HG03108 (cell line): ENCODE data around the gene SLC26A8.

Experiments
- ATAC-seq: cut with Tn5 transposase; IDR thresholded peaks from one replicate; pipeline ENCODE4 v1.9.1; 2021; ENCODE audit warnings: moderate library complexity; ENCODE audit not compliant: unreplicated experiment

The SLC26A8 gene, protein sequence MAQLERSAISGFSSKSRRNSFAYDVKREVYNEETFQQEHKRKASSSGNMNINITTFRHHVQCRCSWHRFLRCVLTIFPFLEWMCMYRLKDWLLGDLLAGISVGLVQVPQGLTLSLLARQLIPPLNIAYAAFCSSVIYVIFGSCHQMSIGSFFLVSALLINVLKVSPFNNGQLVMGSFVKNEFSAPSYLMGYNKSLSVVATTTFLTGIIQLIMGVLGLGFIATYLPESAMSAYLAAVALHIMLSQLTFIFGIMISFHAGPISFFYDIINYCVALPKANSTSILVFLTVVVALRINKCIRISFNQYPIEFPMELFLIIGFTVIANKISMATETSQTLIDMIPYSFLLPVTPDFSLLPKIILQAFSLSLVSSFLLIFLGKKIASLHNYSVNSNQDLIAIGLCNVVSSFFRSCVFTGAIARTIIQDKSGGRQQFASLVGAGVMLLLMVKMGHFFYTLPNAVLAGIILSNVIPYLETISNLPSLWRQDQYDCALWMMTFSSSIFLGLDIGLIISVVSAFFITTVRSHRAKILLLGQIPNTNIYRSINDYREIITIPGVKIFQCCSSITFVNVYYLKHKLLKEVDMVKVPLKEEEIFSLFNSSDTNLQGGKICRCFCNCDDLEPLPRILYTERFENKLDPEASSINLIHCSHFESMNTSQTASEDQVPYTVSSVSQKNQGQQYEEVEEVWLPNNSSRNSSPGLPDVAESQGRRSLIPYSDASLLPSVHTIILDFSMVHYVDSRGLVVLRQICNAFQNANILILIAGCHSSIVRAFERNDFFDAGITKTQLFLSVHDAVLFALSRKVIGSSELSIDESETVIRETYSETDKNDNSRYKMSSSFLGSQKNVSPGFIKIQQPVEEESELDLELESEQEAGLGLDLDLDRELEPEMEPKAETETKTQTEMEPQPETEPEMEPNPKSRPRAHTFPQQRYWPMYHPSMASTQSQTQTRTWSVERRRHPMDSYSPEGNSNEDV

DNA sequence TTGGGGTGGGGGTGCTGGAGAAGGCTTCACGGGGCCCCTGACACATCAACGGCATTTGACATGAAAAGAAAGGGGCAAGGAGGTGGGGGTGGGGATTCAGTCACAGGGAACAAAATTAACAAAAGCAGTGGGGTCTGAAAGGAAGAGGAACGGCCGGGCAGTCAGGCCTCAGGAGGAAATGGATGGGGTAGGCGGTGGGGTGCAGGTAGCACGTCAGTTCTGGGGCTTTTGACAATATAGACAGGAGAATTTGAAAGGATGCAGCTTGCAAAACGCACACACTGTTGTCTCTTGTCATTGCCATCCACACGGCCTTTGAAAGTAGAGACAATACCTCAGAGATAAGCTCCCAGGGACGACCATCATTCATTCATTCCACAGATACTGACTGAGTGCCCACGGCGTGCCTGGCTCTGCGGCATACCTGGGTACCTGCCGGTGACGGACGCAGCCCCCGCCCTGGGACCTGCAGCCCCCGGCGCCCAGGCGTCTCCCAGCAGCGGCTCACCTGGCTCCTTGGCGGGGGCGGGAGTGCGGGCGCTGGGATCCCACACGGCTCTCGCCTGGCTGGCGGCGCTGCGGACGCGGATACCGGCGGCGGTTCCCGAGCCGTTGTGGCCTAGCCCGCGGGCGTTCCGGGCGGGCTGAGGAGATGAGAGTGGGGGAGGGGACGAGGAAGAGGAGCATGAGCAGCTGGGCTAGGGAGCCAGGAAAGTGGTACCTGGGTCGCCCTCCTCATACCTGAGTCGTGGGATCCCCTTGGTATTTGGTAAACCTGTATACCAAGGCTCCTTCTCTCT, at the start of gene SLC26A8:
Gene SLC26A8 (minus strand): TSS at position 646 of the 800 bp plus-strand sequence. CDS start 4,934 bp downstream, outside the sequence.
- no peak for ATAC-seq

- no peak for ATAC-seq
These were observed 49.1 kb upstream of the SLC26A8 start for GRCh38 chr6:36073587-36073986.

GRCh38 chr6:36072681-36073080, 48.2 kb upstream of the SLC26A8 start:
- ATAC-seq: no peak

- ATAC-seq: no peak
These were observed 47.3 kb upstream of the SLC26A8 start for GRCh38 chr6:36071714-36072113.

- no peak for ATAC-seq
These were observed 46.8 kb upstream of the SLC26A8 start for GRCh38 chr6:36071281-36071680.

DNA sequence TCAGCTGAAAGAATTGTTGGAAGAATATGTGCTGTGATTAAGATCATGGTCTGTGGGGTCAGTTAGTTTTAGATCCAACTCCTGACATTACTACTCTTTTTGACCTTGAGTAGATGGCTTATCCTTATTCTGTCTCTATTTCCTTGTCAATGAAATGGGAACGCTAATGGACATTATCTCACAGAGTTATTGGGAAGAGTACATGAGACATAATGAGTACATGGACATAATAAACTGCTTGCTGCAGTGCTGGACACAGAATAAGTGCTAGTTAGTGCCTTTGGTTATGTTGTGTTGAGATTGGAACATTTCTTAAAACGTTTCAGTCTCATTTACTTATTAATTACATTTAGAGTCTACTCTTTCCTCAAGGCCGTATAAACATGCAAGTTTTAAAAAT, 45.8 kb upstream of the SLC26A8 start:
- no peak for ATAC-seq

DNA sequence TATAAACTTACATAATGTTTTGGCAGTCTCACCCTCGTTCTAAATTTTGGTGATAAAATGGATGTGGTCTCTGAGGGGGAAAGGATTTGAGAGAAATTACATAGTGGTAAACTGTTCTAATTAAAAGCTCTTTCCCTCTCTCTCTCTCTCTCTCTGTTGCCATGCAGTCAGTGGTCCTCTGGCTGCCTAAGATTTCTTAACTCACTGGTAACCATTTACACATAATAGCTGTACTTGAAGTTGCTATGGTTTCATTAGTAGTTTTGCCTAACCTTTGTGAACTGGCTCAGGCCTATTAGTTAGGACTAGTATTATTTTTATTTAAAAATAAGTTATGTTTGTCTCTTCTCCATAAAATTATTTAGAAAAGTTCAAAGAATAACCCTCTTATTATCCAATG, 45.1 kb upstream of the SLC26A8 start:
- no peak for ATAC-seq

- no peak for ATAC-seq
These were observed 44.1 kb upstream of the SLC26A8 start for GRCh38 chr6:36068586-36068985.

DNA sequence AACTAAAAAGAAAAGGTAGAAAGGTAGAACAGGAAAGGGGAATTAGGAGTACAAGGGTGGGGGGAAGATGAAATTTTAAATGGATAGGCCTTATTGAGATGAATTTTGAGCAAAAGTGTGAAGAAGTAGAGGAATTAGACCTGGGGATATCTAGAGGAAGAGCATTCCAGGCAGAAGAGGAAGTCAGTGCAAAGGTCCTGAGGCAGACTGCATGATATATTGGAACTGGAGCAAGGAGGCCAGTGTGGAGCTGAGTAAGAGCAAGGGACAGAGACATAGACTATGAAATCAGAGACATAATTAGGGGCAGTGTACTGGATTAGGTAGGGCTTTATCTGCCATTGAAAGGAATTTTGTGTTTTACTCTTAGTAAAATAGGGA, 43.6 kb upstream of the SLC26A8 start:
- ATAC-seq: no peak

DNA sequence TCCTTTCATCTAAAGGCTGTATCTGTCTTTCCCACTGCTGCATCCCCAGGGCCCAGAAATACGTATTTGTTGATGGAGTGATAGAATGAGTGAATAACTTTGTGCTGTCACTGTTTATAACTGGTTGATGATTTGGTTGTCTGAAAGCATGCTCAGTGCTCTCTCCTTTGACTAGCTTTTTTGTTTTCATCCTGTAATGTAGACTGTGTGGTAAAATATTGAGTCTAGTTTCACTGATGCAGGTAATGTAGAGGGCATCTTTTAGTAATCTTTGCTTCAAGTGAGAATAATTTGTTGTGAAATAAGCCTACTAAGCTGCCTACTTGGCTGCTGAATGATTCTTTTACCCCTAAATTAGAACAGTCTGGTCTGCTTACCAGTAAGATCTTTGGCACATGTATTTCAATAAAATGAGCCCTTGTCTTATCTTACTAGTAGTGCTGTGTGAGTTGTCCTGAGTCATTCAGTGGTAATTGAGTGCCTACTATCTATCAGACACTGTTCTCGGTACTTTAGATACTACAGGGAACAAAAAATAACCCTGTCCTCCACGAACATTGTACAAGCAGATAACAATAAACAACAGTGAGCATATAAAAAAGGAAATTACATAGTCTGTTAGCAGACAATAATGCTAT, 43.1 kb upstream of the SLC26A8 start:
- ATAC-seq: no peak

DNA sequence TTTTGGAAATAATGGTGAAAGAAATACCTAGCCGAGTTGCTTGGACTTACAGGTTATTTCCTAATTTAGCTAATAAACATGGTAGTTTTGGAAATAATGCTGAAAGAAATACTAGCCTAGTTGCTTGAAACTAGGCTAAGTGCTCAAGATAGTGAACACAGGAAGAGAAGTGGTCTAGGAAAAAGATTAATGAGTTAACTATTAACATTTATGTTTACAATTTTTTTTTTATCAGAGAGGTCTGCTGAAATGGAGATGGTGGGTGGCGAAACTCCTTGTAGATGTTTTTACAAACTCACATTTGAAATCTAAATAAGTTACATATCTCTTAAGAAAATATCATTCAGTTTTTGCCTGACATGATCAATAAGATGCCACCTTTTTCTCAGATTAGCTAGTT, 42.4 kb upstream of the SLC26A8 start:
- no peak for ATAC-seq

DNA sequence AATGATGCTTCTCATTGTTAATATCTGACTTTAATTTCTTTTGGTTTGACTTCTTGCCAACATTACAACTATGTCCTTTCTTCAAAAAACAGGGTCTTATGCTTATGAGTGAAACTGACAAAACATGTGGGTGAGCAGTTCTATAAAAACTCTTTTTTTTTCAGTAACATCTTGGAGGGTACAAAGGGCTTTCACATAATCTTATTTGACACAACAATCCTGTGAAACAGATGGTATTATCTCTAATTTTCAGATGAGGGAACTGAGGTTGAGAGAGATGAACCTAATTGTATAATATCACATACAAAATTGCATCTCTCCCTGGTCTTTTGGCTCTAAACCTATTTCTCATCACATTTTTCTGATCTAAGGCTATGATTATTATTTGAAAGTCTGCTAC, 41.5 kb upstream of the SLC26A8 start:
- no peak for ATAC-seq

- ATAC-seq: no peak
These were observed 40.4 kb upstream of the SLC26A8 start for GRCh38 chr6:36064770-36065396.

DNA sequence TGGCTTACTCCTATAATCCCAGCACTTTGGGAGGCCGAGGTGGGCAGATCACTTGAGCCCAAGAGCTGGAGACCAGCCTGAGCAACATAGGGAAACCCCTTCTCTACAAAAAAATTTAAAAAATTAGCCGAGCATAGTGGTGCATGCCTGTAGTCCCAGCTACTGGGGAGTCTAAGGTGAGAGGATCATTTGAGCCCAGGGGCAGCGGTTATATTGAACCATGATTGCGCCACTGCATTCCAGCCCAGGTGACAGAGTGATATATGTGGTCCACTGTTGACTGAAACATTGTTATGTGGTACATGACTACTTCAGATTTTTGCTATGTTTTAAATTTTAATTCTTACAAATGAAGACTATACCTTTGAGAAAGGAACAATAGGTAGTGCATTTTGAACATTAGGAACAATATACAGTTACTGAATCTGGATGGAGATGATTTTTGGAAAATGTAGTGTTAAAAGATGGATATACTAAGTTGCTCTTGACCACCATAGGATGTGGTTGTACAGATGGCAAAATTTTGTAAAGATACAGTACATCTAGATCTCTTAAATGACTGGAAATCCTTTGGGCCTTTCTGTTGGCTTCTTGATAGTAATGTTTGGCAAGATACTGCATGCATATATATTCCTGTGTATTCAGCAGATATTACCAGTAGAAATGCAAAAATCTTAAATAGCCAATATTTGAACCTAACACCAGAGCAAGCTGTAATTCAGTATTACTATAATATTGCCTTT, 39.0 kb upstream of the SLC26A8 start:
- no peak for ATAC-seq

- ATAC-seq: no peak
These were observed 37.8 kb upstream of the SLC26A8 start for GRCh38 chr6:36062247-36062646.

DNA sequence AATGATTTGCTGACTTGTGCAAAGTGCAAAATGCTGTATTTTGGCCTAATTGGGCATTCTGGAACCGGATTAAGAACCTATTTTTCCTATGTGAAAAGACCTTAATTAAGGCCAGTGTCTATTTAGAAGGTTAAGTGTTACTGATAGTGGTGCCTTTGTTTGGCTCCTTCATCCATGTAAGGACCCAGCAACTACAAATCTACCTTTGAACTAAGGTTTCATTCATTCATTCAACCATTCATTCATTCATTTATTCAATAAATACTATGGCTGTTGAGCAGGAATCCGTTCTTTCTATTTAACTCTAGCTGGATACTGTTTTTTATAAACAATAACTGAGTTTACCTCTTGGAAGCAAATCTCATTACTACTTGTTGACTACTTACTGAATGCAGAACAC, 36.8 kb upstream of the SLC26A8 start:
- no peak for ATAC-seq

- ATAC-seq: no peak
These were observed 31.7 kb upstream of the SLC26A8 start for GRCh38 chr6:36056178-36056577.

DNA sequence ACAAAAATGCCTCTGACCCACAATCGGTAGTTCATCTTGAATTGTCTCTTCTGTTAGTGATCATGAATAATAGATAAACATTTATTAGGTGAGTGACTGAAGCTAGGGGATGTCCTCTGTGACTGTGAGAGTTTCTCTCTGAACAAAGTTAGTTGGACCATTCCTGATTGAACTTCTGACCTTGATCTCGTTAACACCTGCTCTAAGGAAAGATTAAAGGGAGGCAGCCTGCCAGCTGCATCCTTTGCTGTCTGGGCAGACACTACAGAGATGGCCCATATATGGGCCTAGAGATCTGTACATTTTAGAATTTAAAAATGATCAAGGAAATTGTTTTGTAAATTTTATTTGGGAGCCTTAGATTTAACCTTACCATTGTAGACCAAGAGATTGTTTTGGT, 30.5 kb upstream of the SLC26A8 start:
- no peak for ATAC-seq

DNA sequence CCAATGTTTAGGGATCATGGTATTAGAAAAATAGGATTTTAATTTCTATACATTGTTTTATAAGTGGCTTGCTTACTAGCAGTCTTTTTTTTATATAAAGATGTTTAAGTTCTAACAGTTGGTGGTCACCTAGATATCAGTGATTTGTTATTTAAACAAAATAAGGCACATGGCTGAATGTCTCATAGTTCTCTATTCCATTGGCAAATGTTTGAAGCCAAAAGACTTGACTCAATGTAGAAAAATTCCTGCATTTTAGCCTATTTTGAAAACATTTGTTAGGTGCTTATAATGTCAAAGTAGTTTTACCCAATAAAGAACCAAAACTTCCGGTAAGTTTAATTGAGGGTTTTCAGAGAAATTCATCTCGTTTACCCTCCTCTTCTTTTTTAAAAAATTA, 30.0 kb upstream of the SLC26A8 start:
- no peak for ATAC-seq
